ENCODE data around the gene DRC7. TPM values are rescaled to one million over a fixed set of nuclear protein-coding genes. Genes with fewer than 3 reads are reported as not detected.
"Not testable (repeated sequence)": the region's sequence is repeated elsewhere in the genome, so short reads cannot be mapped to it uniquely, and the experiment has no call there.

DRC7 gene
- total RNA-seq, 1 donor from 2014 or later = not detected

- ATAC-seq = no peak
Measured at GRCh38 chr16:57736419-57737351, 42.1 kb downstream of the DRC7 start.

GRCh38 chr16:57738844-57739243 is 44.2 kb downstream of the DRC7 start:
- no peak for ATAC-seq

DNA sequence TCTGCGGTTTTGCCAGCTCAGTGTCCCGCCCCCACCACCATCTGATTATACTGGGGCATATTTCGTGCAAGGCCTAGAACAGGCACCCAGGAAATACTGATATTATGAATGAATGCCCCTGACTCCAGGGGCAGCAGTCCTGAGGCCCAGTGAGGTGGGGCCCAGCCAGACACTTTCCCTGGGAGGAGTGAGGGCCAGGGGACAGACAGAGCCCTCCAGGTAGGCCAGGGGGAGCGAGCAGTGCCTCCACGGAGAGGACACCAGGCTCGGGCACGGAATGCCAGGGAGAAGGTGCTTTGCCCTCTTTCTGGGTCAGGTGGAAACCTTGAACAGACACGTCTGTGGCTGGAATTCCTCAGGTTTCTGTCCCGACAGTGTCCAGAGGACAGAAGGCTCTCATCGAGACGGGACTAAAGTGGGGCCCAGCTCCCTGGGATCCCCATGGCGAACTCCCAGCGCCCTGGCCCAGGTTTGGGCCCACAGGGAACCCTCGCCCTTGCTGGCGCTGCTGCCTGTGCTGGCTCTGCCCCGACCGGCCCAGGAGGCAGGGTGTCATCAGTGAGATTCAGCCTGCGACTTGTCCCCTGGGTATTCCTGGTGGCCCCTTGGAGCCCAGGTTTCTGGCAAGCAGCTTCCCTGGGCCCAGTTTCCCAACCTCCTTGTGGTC is 45.3 kb downstream of the DRC7 start:
- ATAC-seq = no peak

DNA sequence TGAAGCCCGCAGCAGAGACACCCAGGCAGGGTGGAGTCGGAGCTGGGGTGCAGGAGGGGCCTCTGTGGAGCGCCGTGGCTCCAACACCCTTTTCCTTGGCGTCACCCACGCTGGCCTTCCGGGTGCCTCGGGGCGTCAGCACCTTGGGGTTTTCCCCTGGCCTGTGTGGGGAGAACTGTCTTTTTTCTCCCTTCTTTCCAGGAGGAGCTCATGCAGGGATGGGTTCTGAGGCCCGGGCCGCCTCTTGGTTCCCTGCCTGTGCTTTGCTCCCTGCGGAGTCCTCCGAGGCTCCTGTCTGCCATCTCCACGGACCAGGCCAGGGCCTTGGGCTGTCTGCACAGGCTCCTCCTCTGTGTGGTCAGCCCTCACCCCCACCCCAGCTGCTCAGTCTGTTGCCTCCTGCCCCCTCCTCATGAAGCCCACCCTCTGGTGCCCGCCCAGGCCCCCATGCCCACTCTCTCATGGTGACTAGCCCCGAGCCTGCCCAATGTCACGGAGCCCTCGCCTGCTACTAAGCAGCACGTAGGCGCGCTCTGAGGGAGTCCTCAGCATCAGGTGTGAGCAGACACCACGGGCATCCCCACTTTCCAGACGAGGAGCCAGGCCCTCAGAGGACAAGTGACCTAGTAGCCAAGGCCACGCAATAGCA is 45.9 kb downstream of the DRC7 start:
- ATAC-seq = peak; percentile 72

GRCh38 chr16:57741660-57742191 is 47.1 kb downstream of the DRC7 start:
- ATAC-seq = peak; percentile 53

DNA sequence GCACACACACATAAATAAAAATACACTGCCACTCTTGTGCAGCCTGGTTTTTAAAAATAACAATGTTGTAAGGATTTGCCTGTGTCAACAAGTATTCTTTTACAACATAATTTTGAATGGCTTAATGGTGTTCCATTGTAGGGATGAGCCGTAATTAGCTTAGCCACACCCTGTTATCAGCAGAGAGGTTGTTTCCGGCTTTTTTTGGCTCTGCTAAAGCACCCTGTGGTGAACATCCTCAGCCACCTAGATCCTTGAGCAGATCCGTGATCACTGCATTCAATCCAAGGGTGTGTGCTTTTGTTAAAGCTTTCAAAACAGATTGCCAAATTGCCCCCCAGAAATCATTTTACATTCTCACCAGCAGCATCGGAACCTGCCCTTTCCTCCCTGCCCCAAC is 47.9 kb downstream of the DRC7 start:
- ATAC-seq = peak; percentile 36

- no peak for ATAC-seq
Measured at GRCh38 chr16:57743458-57743857, 48.9 kb downstream of the DRC7 start.

GRCh38 chr16:57743886-57744641 is 49.5 kb downstream of the DRC7 start:
- no peak for ATAC-seq

GRCh38 chr16:57744642-57744903 is 50.0 kb downstream of the DRC7 start:
- ATAC-seq = no peak

- ATAC-seq = no peak
Measured at GRCh38 chr16:57745768-57746167, 51.2 kb downstream of the DRC7 start.

- not testable (repeated sequence) for ATAC-seq
Measured at GRCh38 chr16:57746316-57746715, 51.7 kb downstream of the DRC7 start.

DNA sequence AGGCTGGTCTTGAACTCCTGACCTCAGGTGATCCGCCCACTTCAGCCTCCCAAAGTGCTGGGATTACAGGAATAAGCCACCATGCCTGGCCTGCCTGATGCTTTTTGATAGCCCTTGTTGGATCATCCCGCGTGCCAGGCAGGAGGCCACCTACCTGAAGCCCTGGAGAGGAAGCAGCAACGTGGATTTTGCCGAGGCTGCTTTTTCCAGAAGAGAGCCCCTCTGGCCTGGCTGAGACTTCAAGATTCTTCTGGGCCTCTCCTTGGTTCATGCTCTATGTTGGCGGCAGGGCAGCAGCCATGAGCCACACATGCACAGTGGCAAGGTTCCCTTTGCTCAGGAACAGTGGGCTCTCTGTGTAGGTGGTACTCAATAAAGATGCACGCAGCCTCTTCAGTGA is 52.5 kb downstream of the DRC7 start:
- no peak for ATAC-seq

- ATAC-seq = no peak
Measured at GRCh38 chr16:57747496-57747895, 52.9 kb downstream of the DRC7 start.

- no peak for ATAC-seq
Measured at GRCh38 chr16:57747996-57748395, 53.4 kb downstream of the DRC7 start.

DNA sequence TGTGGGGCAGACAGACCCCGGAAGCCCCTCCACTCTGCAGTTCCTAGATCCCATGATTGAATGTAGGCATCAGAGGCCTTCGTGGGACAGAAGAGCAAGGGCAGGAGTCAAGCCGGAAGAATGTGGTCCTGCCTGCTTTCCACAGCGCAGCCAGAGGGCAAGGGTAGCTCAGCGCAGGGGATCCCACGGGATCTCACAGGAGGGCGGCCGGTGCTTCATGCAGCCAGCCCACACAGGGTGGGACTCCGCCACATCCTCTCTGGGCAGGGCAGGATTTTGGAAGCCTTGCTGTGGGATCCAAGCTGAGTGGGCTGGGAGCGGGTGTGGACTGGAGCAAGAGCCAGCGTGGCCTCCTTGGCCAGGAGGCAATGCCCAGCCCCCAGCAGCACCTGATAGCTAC is 54.0 kb downstream of the DRC7 start:
- ATAC-seq = no peak

GRCh38 chr16:57749101-57749692 is 54.6 kb downstream of the DRC7 start:
- no peak for ATAC-seq

DNA sequence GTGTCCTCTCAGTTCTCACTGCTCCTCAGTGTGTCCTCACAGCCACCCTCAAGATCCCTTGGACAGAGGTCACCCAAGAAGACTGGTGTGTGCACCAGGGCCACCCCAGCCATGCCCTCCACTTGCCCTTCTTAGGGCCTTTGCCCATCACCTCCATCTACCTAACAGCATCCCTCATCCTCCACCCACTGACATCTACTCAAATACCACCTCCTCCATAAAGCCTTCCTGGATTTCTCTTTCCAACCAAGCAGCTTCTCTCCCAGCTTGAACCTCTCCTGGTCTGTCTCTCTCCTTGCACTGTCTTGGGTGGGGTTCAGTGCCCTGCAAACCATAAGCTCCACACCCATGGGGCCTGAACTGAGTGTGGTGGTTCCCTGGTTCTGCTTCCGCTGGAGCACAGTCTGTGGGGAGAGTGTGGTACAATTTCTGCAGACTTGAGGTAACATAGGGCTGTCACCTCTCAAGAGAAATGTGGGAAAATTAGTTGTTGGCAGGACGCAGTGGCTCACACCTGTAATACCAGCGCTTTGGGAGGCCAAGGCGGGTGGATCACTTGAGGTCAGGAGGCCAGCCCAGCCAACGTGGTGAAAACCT is 55.3 kb downstream of the DRC7 start:
- no peak for ATAC-seq

- ATAC-seq = no peak
Measured at GRCh38 chr16:57750796-57751538, 56.4 kb downstream of the DRC7 start.

GRCh38 chr16:57751539-57752202 is 57.1 kb downstream of the DRC7 start:
- ATAC-seq = no peak

DNA sequence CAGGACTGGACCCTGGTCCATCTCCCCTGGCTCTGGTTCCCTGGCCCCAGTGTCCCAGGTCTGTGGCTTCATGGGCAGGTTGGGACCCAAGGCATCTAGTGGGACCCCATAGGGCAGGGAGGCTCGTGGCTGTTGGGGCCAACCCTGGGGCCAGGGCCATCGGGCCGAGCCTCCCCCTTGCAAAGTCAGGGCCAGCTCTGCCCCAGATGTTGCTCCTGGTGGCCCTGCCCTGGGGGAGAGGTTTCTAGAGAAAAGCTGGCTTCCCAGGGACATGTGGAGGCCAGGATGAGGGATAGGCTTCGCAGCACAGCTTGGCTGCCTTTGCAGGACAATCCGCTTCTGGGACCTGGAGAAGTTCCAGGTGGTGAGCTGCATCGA is 57.6 kb downstream of the DRC7 start:
- ATAC-seq = no peak
